ENCODE measurements around the gene ICAM5. TPM values are rescaled to one million over a fixed set of nuclear protein-coding genes. Genes with fewer than 3 reads are reported as not detected.
A peak's percentile ranks its signal among the peaks of the same experiment; 100 is the strongest.

Gene ICAM5
- polyA plus RNA-seq, 1 donor (not counting 4 experiments of a cell fraction or from before 2014, with no cell fraction given), result 0.20 TPM

DNA sequence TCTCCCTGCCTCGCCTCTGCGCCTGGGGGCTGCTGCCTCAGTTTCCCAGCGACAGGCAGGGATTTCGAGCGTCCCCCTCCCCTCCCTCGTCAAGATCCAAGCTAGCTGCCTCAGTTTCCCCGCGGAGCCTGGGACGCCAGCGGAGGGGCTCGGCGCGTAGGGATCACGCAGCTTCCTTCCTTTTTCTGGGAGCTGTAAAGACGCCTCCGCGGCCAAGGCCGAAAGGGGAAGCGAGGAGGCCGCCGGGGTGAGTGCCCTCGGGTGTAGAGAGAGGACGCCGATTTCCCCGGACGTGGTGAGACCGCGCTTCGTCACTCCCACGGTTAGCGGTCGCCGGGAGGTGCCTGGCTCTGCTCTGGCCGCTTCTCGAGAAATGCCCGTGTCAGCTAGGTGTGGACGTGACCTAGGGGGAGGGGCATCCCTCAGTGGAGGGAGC, 19.6 kb upstream of the ICAM5 start:
- H3K9me1 ChIP-seq (ENCODE audit: control insufficient read depth, extremely low read depth, insufficient read depth, low read length), result no peaks in the 10 kb centered on the region

DNA sequence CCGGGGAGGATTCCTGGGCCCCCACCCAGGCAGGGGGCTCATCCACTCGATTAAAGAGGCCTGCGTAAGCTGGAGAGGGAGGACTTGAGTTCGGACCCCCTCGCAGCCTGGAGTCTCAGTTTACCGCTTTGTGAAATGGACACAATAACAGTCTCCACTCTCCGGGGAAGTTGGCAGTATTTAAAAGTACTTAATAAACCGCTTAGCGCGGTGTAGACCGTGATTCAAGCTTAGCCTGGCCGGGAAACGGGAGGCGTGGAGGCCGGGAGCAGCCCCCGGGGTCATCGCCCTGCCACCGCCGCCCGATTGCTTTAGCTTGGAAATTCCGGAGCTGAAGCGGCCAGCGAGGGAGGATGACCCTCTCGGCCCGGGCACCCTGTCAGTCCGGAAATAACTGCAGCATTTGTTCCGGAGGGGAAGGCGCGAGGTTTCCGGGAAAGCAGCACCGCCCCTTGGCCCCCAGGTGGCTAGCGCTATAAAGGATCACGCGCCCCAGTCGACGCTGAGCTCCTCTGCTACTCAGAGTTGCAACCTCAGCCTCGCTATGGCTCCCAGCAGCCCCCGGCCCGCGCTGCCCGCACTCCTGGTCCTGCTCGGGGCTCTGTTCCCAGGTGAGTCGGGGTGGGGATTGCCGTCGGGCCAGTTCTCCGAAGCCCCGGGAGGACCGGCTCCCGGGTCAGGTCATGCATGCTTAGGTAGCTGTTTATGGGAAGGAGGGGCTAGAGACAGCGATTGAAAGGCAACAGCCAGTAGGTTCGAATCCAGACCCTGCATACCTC, 18.9 kb upstream of the ICAM5 start, which contains the start of gene ICAM1:
ICAM1 (plus strand) TSS at position 505 of the 779 bp plus-strand sequence; CDS start at position 545, 40 bp downstream.
- Histone ChIP-seq H3K4me2 (ENCODE audit: control insufficient read depth, extremely low read depth, insufficient read depth, low read depth, low read length) (peak within 1 kb of the TSS; percentile 78), H3K9ac (ENCODE audit: control insufficient read depth, extremely low read depth, insufficient read depth, low read length) (peak within 1 kb of the TSS; percentile 15), H3K4me1 (ENCODE audit: control insufficient read depth, extremely low read depth, insufficient read depth, low read length) (peaks cover 9% of the 10 kb centered on the region), H3K9me1 (ENCODE audit: control insufficient read depth, extremely low read depth, insufficient read depth, low read length) (no peaks in the 10 kb centered on the region), H3K79me2 (ENCODE audit: control insufficient read depth, insufficient read depth, low read length) (no peaks in the 10 kb centered on the region), H4K20me1 (ENCODE audit: control insufficient read depth, extremely low read depth, insufficient read depth, low read length) (no peaks in the 10 kb centered on the region), H3K36me3 (ENCODE audit: control insufficient read depth in 2 of 2, extremely low read depth in 1 of 2, insufficient read depth in 2 of 2, low read length in 2 of 2) (no peaks in the 10 kb centered on the region), H3K27ac (ENCODE audit: control insufficient read depth, insufficient read depth, low read length) (no peak within 1 kb of the TSS), H2AFZ (ENCODE audit: control insufficient read depth, low read length) (peak within 1 kb of the TSS; percentile 49), H3K4me3 (ENCODE audit: control insufficient read depth in 2 of 3, extremely low read depth in 1 of 3, insufficient read depth in 2 of 3, low read depth in 1 of 3, low read length in 3 of 3) (peak within 1 kb of the TSS; percentile 13 to 63 (median 32)), H3K27me3 (ENCODE audit: control insufficient read depth, extremely low read depth, insufficient read depth, low read length) (peaks cover 23% of the 10 kb centered on the region), H3K9me3 (ENCODE audit: control insufficient read depth, low read depth, low read length) (no peaks in the 10 kb centered on the region)
- FAIRE-seq (no peak), DNase-seq (ENCODE audit: low read depth, low spot score) (no peak)
- TF ChIP-seq, protein P1, sequence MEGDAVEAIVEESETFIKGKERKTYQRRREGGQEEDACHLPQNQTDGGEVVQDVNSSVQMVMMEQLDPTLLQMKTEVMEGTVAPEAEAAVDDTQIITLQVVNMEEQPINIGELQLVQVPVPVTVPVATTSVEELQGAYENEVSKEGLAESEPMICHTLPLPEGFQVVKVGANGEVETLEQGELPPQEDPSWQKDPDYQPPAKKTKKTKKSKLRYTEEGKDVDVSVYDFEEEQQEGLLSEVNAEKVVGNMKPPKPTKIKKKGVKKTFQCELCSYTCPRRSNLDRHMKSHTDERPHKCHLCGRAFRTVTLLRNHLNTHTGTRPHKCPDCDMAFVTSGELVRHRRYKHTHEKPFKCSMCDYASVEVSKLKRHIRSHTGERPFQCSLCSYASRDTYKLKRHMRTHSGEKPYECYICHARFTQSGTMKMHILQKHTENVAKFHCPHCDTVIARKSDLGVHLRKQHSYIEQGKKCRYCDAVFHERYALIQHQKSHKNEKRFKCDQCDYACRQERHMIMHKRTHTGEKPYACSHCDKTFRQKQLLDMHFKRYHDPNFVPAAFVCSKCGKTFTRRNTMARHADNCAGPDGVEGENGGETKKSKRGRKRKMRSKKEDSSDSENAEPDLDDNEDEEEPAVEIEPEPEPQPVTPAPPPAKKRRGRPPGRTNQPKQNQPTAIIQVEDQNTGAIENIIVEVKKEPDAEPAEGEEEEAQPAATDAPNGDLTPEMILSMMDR (optimal IDR thresholded peaks at IDR 0.05 in 1 of 3, IDR thresholded peaks at IDR 0.05 in 1 of 3, conservative IDR thresholded peaks at IDR 0.05 in 1 of 3; ENCODE audit: extremely low read depth in 1 of 3, insufficient read depth in 2 of 3, low read length in 3 of 3), result peak in 1 of 3 experiments; percentile 8
- TF ChIP-seq EZH2 (IDR thresholded peaks at IDR 0.05; ENCODE audit: low read length), result peak; percentile 60
- dilution Hi-C loops (cut with MboI; ENCODE audit: extremely low pct_ligation_motif_present, low sequenced_read_pairs), result no loop called here

More for the DNA sequence above, 19.6 kb upstream of the ICAM5 start:
- peak overlapping the region in 1 of 3 experiments; percentile 63 for H3K4me3 ChIP-seq (ENCODE audit: control insufficient read depth in 2 of 3, extremely low read depth in 1 of 3, insufficient read depth in 2 of 3, low read depth in 1 of 3, low read length in 3 of 3)
- TF ChIP-seq EZH2 (IDR thresholded peaks at IDR 0.05; ENCODE audit: low read length), result no peak
- TF ChIP-seq, protein P1 (optimal IDR thresholded peaks at IDR 0.05 in 1 of 3, IDR thresholded peaks at IDR 0.05 in 1 of 3, conservative IDR thresholded peaks at IDR 0.05 in 1 of 3; ENCODE audit: extremely low read depth in 1 of 3, insufficient read depth in 2 of 3, low read length in 3 of 3), result no peak
- H3K79me2 ChIP-seq (ENCODE audit: control insufficient read depth, insufficient read depth, low read length), result no peaks in the 10 kb centered on the region
- dilution Hi-C loops (cut with MboI; ENCODE audit: extremely low pct_ligation_motif_present, low sequenced_read_pairs), result no loop called here
- H3K9ac ChIP-seq (ENCODE audit: control insufficient read depth, extremely low read depth, insufficient read depth, low read length), result peak overlapping the region; percentile 15
- peaks cover 9% of the 10 kb centered on the region for H3K4me1 ChIP-seq (ENCODE audit: control insufficient read depth, extremely low read depth, insufficient read depth, low read length)
- H4K20me1 ChIP-seq (ENCODE audit: control insufficient read depth, extremely low read depth, insufficient read depth, low read length), result no peaks in the 10 kb centered on the region
- no peak for DNase-seq (ENCODE audit: low read depth, low spot score)
- H3K36me3 ChIP-seq (ENCODE audit: control insufficient read depth in 2 of 2, extremely low read depth in 1 of 2, insufficient read depth in 2 of 2, low read length in 2 of 2), result no peaks in the 10 kb centered on the region
- H2AFZ ChIP-seq (ENCODE audit: control insufficient read depth, low read length), result peak overlapping the region; percentile 46
- H3K4me2 ChIP-seq (ENCODE audit: control insufficient read depth, extremely low read depth, insufficient read depth, low read depth, low read length), result peak overlapping the region; percentile 78
- H3K9me3 ChIP-seq (ENCODE audit: control insufficient read depth, low read depth, low read length), result no peaks in the 10 kb centered on the region
- no peak for FAIRE-seq
- H3K27me3 ChIP-seq (ENCODE audit: control insufficient read depth, extremely low read depth, insufficient read depth, low read length), result peaks cover 23% of the 10 kb centered on the region
- no peak overlapping the region for H3K27ac ChIP-seq (ENCODE audit: control insufficient read depth, insufficient read depth, low read length)

All from keratinocyte (primary cell).